A673 (cell line): ENCODE measurements around the gene CTSZ.

ENCODE experiments used
- EZH2 ChIP-seq: fragments of 200-600 bp; sonication (generic); IDR thresholded peaks from 2 replicates; pipeline ENCODE4 v1.6.1; 2017; ENCODE audit warnings: borderline replicate concordance, low read depth, mild to moderate bottlenecking, mixed read lengths, antibody characterized with exemption, low read length; ENCODE audit not compliant: poor library complexity, severe bottlenecking
- TF ChIP-seq, protein P1 (sequence below): fragments of 300-800, 200-600 bp; sonication (generic); conservative IDR thresholded peaks from 2 replicates; pipeline ENCODE4 v1.5.1; 2017; ENCODE audit warnings: low read depth, mild to moderate bottlenecking, antibody characterized with exemption, low read length, moderate library complexity, mixed read lengths

GRCh38 chr20:58981628-58982364 is 25.3 kb downstream of the CTSZ start:
- TF ChIP-seq, protein P1, sequence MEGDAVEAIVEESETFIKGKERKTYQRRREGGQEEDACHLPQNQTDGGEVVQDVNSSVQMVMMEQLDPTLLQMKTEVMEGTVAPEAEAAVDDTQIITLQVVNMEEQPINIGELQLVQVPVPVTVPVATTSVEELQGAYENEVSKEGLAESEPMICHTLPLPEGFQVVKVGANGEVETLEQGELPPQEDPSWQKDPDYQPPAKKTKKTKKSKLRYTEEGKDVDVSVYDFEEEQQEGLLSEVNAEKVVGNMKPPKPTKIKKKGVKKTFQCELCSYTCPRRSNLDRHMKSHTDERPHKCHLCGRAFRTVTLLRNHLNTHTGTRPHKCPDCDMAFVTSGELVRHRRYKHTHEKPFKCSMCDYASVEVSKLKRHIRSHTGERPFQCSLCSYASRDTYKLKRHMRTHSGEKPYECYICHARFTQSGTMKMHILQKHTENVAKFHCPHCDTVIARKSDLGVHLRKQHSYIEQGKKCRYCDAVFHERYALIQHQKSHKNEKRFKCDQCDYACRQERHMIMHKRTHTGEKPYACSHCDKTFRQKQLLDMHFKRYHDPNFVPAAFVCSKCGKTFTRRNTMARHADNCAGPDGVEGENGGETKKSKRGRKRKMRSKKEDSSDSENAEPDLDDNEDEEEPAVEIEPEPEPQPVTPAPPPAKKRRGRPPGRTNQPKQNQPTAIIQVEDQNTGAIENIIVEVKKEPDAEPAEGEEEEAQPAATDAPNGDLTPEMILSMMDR: no peak
- no peak for TF ChIP-seq EZH2
